Astrocyte of the cerebellum (primary cell): ENCODE data around the gene MEX3C.
A peak's percentile ranks its signal among the peaks of the same experiment; 100 is the strongest.

ENCODE experiments used
- DNase-seq: peaks from one replicate; pipeline ENCODE4 v3.0.0-alpha.2; 2011; ENCODE audit warnings: low read depth
- H3K4me3 ChIP-seq: 2 replicates; pipeline ENCODE4 v1.5.1; 2011; ENCODE audit warnings: mild to moderate bottlenecking, low read depth, low read length, moderate library complexity
- in situ Hi-C: cut with HindIII; loops from 2 replicates; pipeline ENCODE4 v1.10.0; 2017; ENCODE audit warnings: low sequenced_read_pairs
- TF ChIP-seq, protein P1 (sequence below): IDR thresholded peaks from 2 replicates; pipeline ENCODE4 v1.5.1; 2012; ENCODE audit warnings: low read length, low read depth, moderate library complexity, mild to moderate bottlenecking; ENCODE audit errors: missing control alignments

MEX3C gene

GRCh38 chr18:51197661-51198424, at the start of gene MEX3C:
MEX3C (minus strand) TSS chr18:51197681; CDS start chr18:51197320, 361 bp downstream.
- DNase-seq = peak; percentile 98
- TF ChIP-seq, protein P1, sequence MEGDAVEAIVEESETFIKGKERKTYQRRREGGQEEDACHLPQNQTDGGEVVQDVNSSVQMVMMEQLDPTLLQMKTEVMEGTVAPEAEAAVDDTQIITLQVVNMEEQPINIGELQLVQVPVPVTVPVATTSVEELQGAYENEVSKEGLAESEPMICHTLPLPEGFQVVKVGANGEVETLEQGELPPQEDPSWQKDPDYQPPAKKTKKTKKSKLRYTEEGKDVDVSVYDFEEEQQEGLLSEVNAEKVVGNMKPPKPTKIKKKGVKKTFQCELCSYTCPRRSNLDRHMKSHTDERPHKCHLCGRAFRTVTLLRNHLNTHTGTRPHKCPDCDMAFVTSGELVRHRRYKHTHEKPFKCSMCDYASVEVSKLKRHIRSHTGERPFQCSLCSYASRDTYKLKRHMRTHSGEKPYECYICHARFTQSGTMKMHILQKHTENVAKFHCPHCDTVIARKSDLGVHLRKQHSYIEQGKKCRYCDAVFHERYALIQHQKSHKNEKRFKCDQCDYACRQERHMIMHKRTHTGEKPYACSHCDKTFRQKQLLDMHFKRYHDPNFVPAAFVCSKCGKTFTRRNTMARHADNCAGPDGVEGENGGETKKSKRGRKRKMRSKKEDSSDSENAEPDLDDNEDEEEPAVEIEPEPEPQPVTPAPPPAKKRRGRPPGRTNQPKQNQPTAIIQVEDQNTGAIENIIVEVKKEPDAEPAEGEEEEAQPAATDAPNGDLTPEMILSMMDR = peak; percentile 41
- in situ Hi-C loops = no loop called here
- peak within 1 kb of the TSS; percentile 95 for H3K4me3 ChIP-seq

DNA sequence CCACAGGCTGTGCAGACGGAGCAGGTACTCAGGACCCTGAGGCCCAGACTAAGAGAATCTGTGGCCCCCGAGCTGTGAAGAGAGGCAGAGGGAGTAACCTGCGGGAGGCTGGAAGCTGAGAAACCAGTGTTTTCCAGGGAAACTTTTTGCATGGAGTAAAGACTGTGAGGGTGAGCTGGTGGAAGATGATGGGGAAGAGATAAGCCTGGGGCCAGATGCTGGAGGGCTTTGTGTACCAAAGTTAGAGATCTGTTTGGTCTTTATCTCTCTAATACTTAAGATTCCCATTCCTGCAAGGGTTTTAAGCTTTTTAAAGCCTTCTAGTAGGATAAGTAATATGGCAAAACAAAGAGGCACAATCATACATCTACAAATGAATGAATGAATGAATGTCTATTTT, 43.7 kb upstream of the MEX3C start:
- in situ Hi-C loops = no loop called here
- DNase-seq = no peak
- TF ChIP-seq, protein P1 = no peak
- no peak overlapping the region for H3K4me3 ChIP-seq

- in situ Hi-C loops = no loop called here
- TF ChIP-seq, protein P1 = no peak
- H3K4me3 ChIP-seq = no peak overlapping the region
- DNase-seq = peak; percentile 46
These were observed 38.7 kb upstream of the MEX3C start for GRCh38 chr18:51236225-51236624.

GRCh38 chr18:51235009-51235789, 37.7 kb upstream of the MEX3C start:
- in situ Hi-C loops = no loop called here
- DNase-seq = no peak

DNA sequence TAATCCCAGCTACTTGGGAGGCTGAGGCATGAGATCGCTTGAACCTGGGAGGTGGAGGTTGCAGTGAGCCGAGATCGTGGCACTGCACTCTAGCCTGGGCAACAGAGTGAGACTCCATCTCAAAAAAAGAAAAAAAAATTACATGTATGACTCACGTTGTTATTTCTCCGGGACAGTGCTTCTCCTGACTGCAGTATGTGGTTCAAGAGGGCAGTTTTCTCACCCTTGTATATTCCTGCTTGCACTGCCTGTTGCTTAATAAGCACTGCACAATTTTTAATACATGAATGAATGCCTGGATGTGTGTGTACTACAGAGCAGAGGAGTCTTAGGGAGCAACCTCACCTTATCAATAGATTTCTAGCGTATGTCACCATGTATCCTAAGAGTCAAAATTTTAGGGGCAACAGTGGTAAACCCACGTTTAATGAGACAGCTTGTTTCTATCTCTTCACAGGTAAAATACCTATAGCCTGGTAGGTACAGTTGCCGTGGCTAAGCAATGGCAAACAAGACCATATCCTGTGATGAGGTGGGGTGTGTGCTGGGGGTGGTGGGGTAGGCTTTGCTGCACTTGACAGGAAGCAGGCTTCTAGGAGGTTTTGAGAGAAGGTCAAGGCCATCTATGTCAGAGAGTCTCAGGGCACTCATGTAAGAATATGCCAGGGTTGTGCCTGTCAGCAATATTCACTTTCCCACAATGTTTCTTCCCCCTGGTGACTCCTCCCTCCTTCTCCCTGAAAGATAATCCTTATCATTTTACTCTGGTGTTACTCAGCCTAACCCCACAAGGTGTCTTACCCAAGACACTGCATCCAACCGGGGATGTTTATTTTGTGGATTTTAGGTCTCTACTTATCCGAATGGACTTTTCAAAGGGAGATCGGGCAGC, 36.9 kb upstream of the MEX3C start:
- in situ Hi-C loops = no loop called here
- TF ChIP-seq, protein P1 = no peak
- H3K4me3 ChIP-seq = no peak overlapping the region
- DNase-seq = no peak

More at GRCh38 chr18:51235009-51235789, 37.7 kb upstream of the MEX3C start:
- no peak overlapping the region for H3K4me3 ChIP-seq
- TF ChIP-seq, protein P1 = no peak

DNA sequence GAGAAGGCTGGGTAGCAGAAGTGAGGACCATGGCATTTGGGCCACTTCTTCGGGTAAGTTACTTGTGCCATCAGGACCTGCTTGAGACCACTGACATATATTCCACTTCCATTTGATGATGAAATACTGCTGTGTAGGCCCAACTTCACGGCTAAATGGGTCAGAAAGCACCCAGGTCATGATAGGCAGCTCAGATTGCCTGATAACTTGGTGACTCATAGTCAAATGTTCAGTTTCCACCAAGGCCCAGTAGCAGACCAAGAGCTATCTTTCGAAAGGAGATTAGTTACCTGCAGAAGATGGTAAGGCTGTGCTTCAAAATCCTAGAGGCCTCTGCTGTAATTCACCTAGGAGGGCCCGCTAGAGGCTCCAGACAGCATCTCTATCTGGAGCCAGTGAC, 31.8 kb upstream of the MEX3C start:
- H3K4me3 ChIP-seq = no peak overlapping the region
- TF ChIP-seq, protein P1 = no peak
- no peak for DNase-seq
- in situ Hi-C loops = no loop called here
